GM11168 (cell line): ENCODE results near the gene IFI27L1.

Source experiments
- in situ Hi-C: fragments of 300-500 bp; cut with MboI; formaldehyde crosslinking; loops from one replicate; pipeline ENCODE4 v1.12.0; 2022; ENCODE audit warnings: low sequenced_read_pairs; ENCODE audit not compliant: unreplicated experiment

Gene IFI27L1

GRCh38 chr14:94111276-94112095 lies 30.4 kb downstream of the IFI27L1 start:
- in situ Hi-C loops: no loop called here

- in situ Hi-C loops: no loop called here
Measured at GRCh38 chr14:94112513-94113063, 31.5 kb downstream of the IFI27L1 start.

GRCh38 chr14:94113073-94113472 lies 32.0 kb downstream of the IFI27L1 start:
- in situ Hi-C loops: no loop called here

GRCh38 chr14:94113490-94113889 lies 32.4 kb downstream of the IFI27L1 start:
- in situ Hi-C loops: no loop called here

- in situ Hi-C loops: no loop called here
Measured at GRCh38 chr14:94113908-94114588, 32.9 kb downstream of the IFI27L1 start.

GRCh38 chr14:94114589-94115057 lies 33.5 kb downstream of the IFI27L1 start:
- in situ Hi-C loops: no loop called here

GRCh38 chr14:94115058-94115591 lies 34.0 kb downstream of the IFI27L1 start:
- in situ Hi-C loops: no loop called here

- in situ Hi-C loops: no loop called here
Measured at GRCh38 chr14:94115631-94116030, 34.5 kb downstream of the IFI27L1 start.

- in situ Hi-C loops: no loop called here
Measured at GRCh38 chr14:94116701-94117100, 35.6 kb downstream of the IFI27L1 start.

- in situ Hi-C loops: no loop called here
Measured at GRCh38 chr14:94117856-94118255, 36.7 kb downstream of the IFI27L1 start.

- in situ Hi-C loops: no loop called here
Measured at GRCh38 chr14:94119071-94119470, 38.0 kb downstream of the IFI27L1 start.

GRCh38 chr14:94120667-94121340 lies 39.7 kb downstream of the IFI27L1 start:
- in situ Hi-C loops: loop anchor here (10.0 kb wide), 1 partner anchor 66 kb away; no protein-coding TSS in a partner anchor

GRCh38 chr14:94121485-94121884 lies 40.4 kb downstream of the IFI27L1 start:
- in situ Hi-C loops: loop anchor here (10.0 kb wide), 1 partner anchor 67 kb away; no protein-coding TSS in a partner anchor

GRCh38 chr14:94122438-94122837 lies 41.3 kb downstream of the IFI27L1 start:
- in situ Hi-C loops: loop anchor here (10.0 kb wide), 1 partner anchor 68 kb away; no protein-coding TSS in a partner anchor

- in situ Hi-C loops: loop anchor here (10.0 kb wide), 1 partner anchor 68 kb away; no protein-coding TSS in a partner anchor
Measured at GRCh38 chr14:94123296-94123695, 42.2 kb downstream of the IFI27L1 start.

- in situ Hi-C loops: loop anchor here (10.0 kb wide), 1 partner anchor 69 kb away; no protein-coding TSS in a partner anchor
Measured at GRCh38 chr14:94123868-94124267, 42.8 kb downstream of the IFI27L1 start.

GRCh38 chr14:94124582-94125377 lies 43.7 kb downstream of the IFI27L1 start:
- in situ Hi-C loops: loop anchor here (10.0 kb wide), 1 partner anchor 70 kb away; no protein-coding TSS in a partner anchor

- in situ Hi-C loops: loop anchor here (10.0 kb wide), 1 partner anchor 71 kb away; no protein-coding TSS in a partner anchor
Measured at GRCh38 chr14:94125659-94126418, 44.7 kb downstream of the IFI27L1 start.

- in situ Hi-C loops: loop anchor here (10.0 kb wide), 1 partner anchor 72 kb away; no protein-coding TSS in a partner anchor
Measured at GRCh38 chr14:94126419-94126677, 45.2 kb downstream of the IFI27L1 start.
